GM12878 (cell line): ENCODE results near the gene OR11H6. TPM values are rescaled to one million over a fixed set of nuclear protein-coding genes. Genes with fewer than 3 reads are reported as not detected.
"Not testable (repeated sequence)": the region's sequence is repeated elsewhere in the genome, so short reads cannot be mapped to it uniquely, and the experiment has no call there.

Experiments
- ATAC-seq: fragments of 200-7000 bp; cut with Tn5 transposase; 3 replicates; pipeline ENCODE4 v1.9.1; 2020; ENCODE audit warnings: mild to moderate bottlenecking, moderate library complexity
- BruUV-seq: library from RNA; stranded (reverse); fragments of 400-500 nt; replicated peaks from 2 replicates; lab custom pipeline; 2021; lab: Mats Ljungman, UMichigan
- CTCF ChIA-PET: fragments of 300-600 bp; sonication (Branson Sonifier 250); formaldehyde crosslinking; extraction: SDS; loops from one replicate; lab custom pipeline; 2021; ENCODE audit warnings: inconsistent platforms; lab: Yijun Ruan, JAX
- POLR2A ChIA-PET: fragments of 350-600 bp; formaldehyde crosslinking; extraction: SDS; loops from one replicate; lab custom pipeline; 2021; ENCODE audit warnings: inconsistent platforms; lab: Charles Lee
- RAD21 ChIA-PET: fragments of 300-600 bp; sonication (Branson Sonifier 250); formaldehyde crosslinking; loops from one replicate; lab custom pipeline; 2023; ENCODE audit warnings: antibody characterized with exemption; ENCODE audit not compliant: unreplicated experiment; lab: Charles Lee
- SMC1A ChIA-PET: fragments of 300-600 bp; sonication (Branson Sonifier 250); formaldehyde crosslinking; loops from one replicate; lab custom pipeline; 2023; ENCODE audit not compliant: unreplicated experiment, uncharacterized antibody; lab: Charles Lee
- DNase-seq: peaks from one replicate; pipeline ENCODE4 v3.0.0-alpha.2; 2011; ENCODE audit warnings: low read depth, low spot score
- FAIRE-seq: peaks from 3 replicates; lab custom pipeline; 2011; peaks lifted over from hg19 to GRCh38; lab: Jason Lieb, UNC
- H2AFZ ChIP-seq: 2 replicates; pipeline ENCODE4 v1.6.0; 2011; ENCODE audit warnings: low read depth, low read length, control low read depth; ENCODE audit not compliant: control insufficient read depth
- H3K27ac ChIP-seq: 2 replicates; pipeline ENCODE4 v1.5.1; 2011; ENCODE audit warnings: control low read depth; ENCODE audit not compliant: control insufficient read depth, insufficient read depth
- H3K27me3 ChIP-seq, 2 experiments: replicated peaks in 1 of 2; 2 replicates each; pipeline versions ENCODE4 v1.6.0 to v1.6.1; 2011; ENCODE audit warnings: low read length in 1 of 2; ENCODE audit not compliant: control insufficient read depth in 2 of 2, insufficient read depth in 2 of 2
- H3K36me3 ChIP-seq, 2 experiments: 2 replicates each; pipeline ENCODE4 v1.5.1; 2011; ENCODE audit warnings: low read length in 1 of 2; ENCODE audit not compliant: control insufficient read depth in 2 of 2, insufficient read depth in 2 of 2
- H3K4me1 ChIP-seq: 2 replicates; pipeline ENCODE4 v1.6.1; 2011; ENCODE audit warnings: mild to moderate bottlenecking, low read length, moderate library complexity, mixed read lengths; ENCODE audit not compliant: control insufficient read depth, insufficient read depth
- H3K4me2 ChIP-seq: 2 replicates; pipeline ENCODE4 v1.6.0; 2011; ENCODE audit warnings: control low read depth; ENCODE audit not compliant: control insufficient read depth, insufficient read depth
- H3K4me3 ChIP-seq: fragments of 200-600 bp; sonication (generic); 2 replicates; pipeline ENCODE4 v1.5.1; 2016
- H3K79me2 ChIP-seq: 2 replicates; pipeline ENCODE4 v1.6.0; 2011; ENCODE audit warnings: low read length; ENCODE audit not compliant: control insufficient read depth, insufficient read depth
- H3K9ac ChIP-seq: 2 replicates; pipeline ENCODE4 v1.8.0; 2011; ENCODE audit warnings: low read length, control low read depth, mixed read lengths; ENCODE audit not compliant: control insufficient read depth, insufficient read depth
- H3K9me3 ChIP-seq: replicated peaks from 3 replicates; pipeline ENCODE4 v1.5.1; 2011; ENCODE audit warnings: mild to moderate bottlenecking, low read length; ENCODE audit not compliant: control insufficient read depth, insufficient read depth
- H4K20me1 ChIP-seq: 2 replicates; pipeline ENCODE4 v1.6.0; 2011; ENCODE audit not compliant: control insufficient read depth, insufficient read depth
- ATF7 ChIP-seq: fragments of 450-650 bp; IDR thresholded peaks from 2 replicates; pipeline ENCODE4 v1.6.1; 2016; ENCODE audit warnings: low read depth, mild to moderate bottlenecking
- BCL11A ChIP-seq: IDR thresholded peaks from 2 replicates; pipeline ENCODE4 v1.6.1; 2011; ENCODE audit warnings: low read depth, low read length
- BHLHE40 ChIP-seq, 2 experiments: fragments of 450-650 bp in 1 of 2; IDR thresholded peaks; 2 replicates each; pipeline ENCODE4 v1.6.1; 2011 to 2017; ENCODE audit warnings: low read depth in 2 of 2, borderline replicate concordance in 1 of 2, improper control_type of control experiment in 1 of 2, low read length in 1 of 2, mild to moderate bottlenecking in 1 of 2
- DPF2 ChIP-seq: fragments of 450-650 bp; IDR thresholded peaks from 2 replicates; pipeline ENCODE4 v1.6.1; 2017; ENCODE audit warnings: mild to moderate bottlenecking
- ETV6 ChIP-seq, 2 experiments: fragments of 450-650 bp in 1 of 2; IDR thresholded peaks in 1 of 2; conservative IDR thresholded peaks in 1 of 2; 2 replicates each; pipeline ENCODE4 v1.6.1; 2014; ENCODE audit warnings: antibody characterized with exemption in 1 of 2, borderline replicate concordance in 1 of 2, low read depth in 1 of 2, mild to moderate bottlenecking in 1 of 2, moderate library complexity in 1 of 2
- IKZF1 ChIP-seq: fragments of 450-650 bp; conservative IDR thresholded peaks from 2 replicates; pipeline ENCODE4 v1.6.1; 2017; ENCODE audit warnings: antibody characterized with exemption, mild to moderate bottlenecking
- IKZF2 ChIP-seq, 2 experiments: fragments of 450-650 bp; IDR thresholded peaks; 2 replicates each; pipeline ENCODE4 v1.6.1; 2017; ENCODE audit warnings: mild to moderate bottlenecking in 2 of 2, moderate library complexity in 2 of 2
- MEF2B ChIP-seq: fragments of 450-650 bp; IDR thresholded peaks from 2 replicates; pipeline ENCODE4 v1.6.1; 2018; ENCODE audit warnings: mild to moderate bottlenecking, moderate library complexity; ENCODE audit not compliant: partially characterized antibody, poor library complexity, severe bottlenecking
- MLLT1 ChIP-seq: fragments of 450-650 bp; IDR thresholded peaks from 2 replicates; pipeline ENCODE4 v1.6.1; 2016; ENCODE audit warnings: mild to moderate bottlenecking
- MTA2 ChIP-seq: fragments of 450-650 bp; IDR thresholded peaks from 2 replicates; pipeline ENCODE4 v1.6.1; 2016; ENCODE audit warnings: low read depth, mild to moderate bottlenecking, moderate library complexity
- NR2C2 ChIP-seq: IDR thresholded peaks from 2 replicates; pipeline ENCODE4 v1.6.1; 2011; ENCODE audit warnings: borderline replicate concordance, low read depth; ENCODE audit not compliant: control insufficient read depth, insufficient read length
- PKNOX1 ChIP-seq: fragments of 450-650 bp; IDR thresholded peaks from 2 replicates; pipeline ENCODE4 v1.6.1; 2016; ENCODE audit warnings: mild to moderate bottlenecking
- WGBS: methylation state at CpG from one replicate; pipeline ENCODE4 v1.1.6; 2016; ENCODE audit warnings: low lambda C conversion rate; ENCODE audit not compliant: insufficient replicate concordance, insufficient coverage; ENCODE audit errors: missing lambda C conversion rate; 5-methylcytosine and 5-hydroxymethylcytosine counted together
- in situ Hi-C: fragments of 300-500 bp; cut with MboI; formaldehyde crosslinking; loops from 9 replicates; pipeline ENCODE4 v1.14.3; 2018; ENCODE audit warnings: mixed read lengths
- intact Hi-C: fragments of 100-400 bp; cut with micrococcal nuclease; formaldehyde crosslinking; loops from one replicate; pipeline ENCODE4 v1.14.2; 2022; ENCODE audit not compliant: unreplicated experiment
- polyA plus RNA-seq, 11 experiments: library from polyadenylated mRNA; depleted of rRNA in 4 of 11; unstranded in 6 of 11; stranded (reverse) in 5 of 11; fragments of >200 nt; fragmentation: Nextera tagmentation in 4 of 11; fragmentation: Illumina TruSeq in 1 of 11; extraction: Ambion mirVana in 4 of 11; extraction: Trizol in 1 of 11; gene quantifications; 1 replicate in 1 of 11; 2 replicates in 10 of 11; pipeline versions ENCODE4 v1.2.1 to v1.2.3, GENCODE V29; 2011 to 2016; ENCODE audit warnings: inconsistent platforms in 2 of 11, missing spikeins in 2 of 11, low read depth in 1 of 11
- total RNA-seq, 4 experiments: library from RNA; depleted of rRNA in 3 of 4; stranded (reverse); fragments of >200 nt in 3 of 4; fragmentation: Illumina TruSeq in 1 of 4; extraction: Trizol in 1 of 4; gene quantifications; 2 replicates each; pipeline versions ENCODE4 v1.2.1 to v1.2.3, GENCODE V29; 2013 to 2021

OR11H6 gene
- total and polyA plus RNA-seq, 10 of the 15 experiments (the other 5 are each of a cell fraction or from before 2014, with no cell fraction given): not detected

GRCh38 chr14:20262642-20263128, 39.2 kb downstream of the OR11H6 start:
- Histone ChIP-seq H3K27ac (no peak overlapping the region), H3K36me3 (no peaks in the 10 kb centered on the region), H3K4me2 (no peak overlapping the region), H4K20me1 (no peaks in the 10 kb centered on the region), H3K79me2 (no peaks in the 10 kb centered on the region), H3K9me3 (no peaks in the 10 kb centered on the region), H3K4me1 (no peaks in the 10 kb centered on the region), H3K9ac (no peak overlapping the region), H2AFZ (no peak overlapping the region), H3K27me3 (no peaks in the 10 kb centered on the region), H3K4me3 (no peak overlapping the region)
- TF ChIP-seq ATF7 (0 out of 2 replicates have a peak, but pooled peaks have one; percentile 19), MEF2B (peak; percentile 88), MTA2 (peak; percentile 98), IKZF2 (IDR thresholded peaks at IDR 0.05) (peak; percentile 63 to 70; a peak in 3 of 4 replicates), IKZF1 (peak; percentile 78), DPF2 (peak; percentile 54; the same call in 1 of the 2 replicates), BHLHE40 (IDR thresholded peaks at IDR 0.05; ENCODE audit: borderline replicate concordance in 1 of 2, low read depth in 2 of 2, low read length in 1 of 2) (peak in 1 of 2 experiments; percentile 22; a peak in 1 of 4 replicates), ETV6 (conservative IDR thresholded peaks at IDR 0.05 in 1 of 2, IDR thresholded peaks at IDR 0.05 in 1 of 2; ENCODE audit: borderline replicate concordance in 1 of 2, low read depth in 1 of 2) (no peak), PKNOX1 (peak; percentile 28; the same call in 1 of the 2 replicates), BCL11A (peak; percentile 94; the same call in 1 of the 2 replicates), MLLT1 (no peak), NR2C2 (no peak)
- no TSS peak for BruUV-seq
- WGBS: 0% methylated on average over 3 of the region's 3 CpGs
- in situ Hi-C loops (no loop called here), intact Hi-C loops (no loop called here)
- RAD21 ChIA-PET: interaction anchor here (0.9 kb wide), 1 partner anchor 38 kb away, joined by 3 read pairs; no protein-coding TSS in a partner anchor
- SMC1A ChIA-PET: interaction anchor here (1.4 kb wide), 1 partner anchor 33 kb away, joined by 4 read pairs; no protein-coding TSS in a partner anchor
- CTCF ChIA-PET: no interaction called here
- POLR2A ChIA-PET: no interaction called here
- ATAC-seq: peak; percentile 97
- peak; percentile 43 for DNase-seq
- FAIRE-seq: no peak

GRCh38 chr14:20264361-20264760, 40.9 kb downstream of the OR11H6 start:
- SMC1A ChIA-PET, RAD21 ChIA-PET, FAIRE-seq, H2AFZ ChIP-seq, POLR2A ChIA-PET, H3K9ac ChIP-seq, BruUV-seq, H3K4me1 ChIP-seq, in situ Hi-C loops, intact Hi-C loops, ATAC-seq, CTCF ChIA-PET, H3K4me2 ChIP-seq, H3K9me3 ChIP-seq, H3K79me2 ChIP-seq, H3K27me3 ChIP-seq, H4K20me1 ChIP-seq, DNase-seq, H3K36me3 ChIP-seq, H3K27ac ChIP-seq, H3K4me3 ChIP-seq: not testable (repeated sequence)
- 55% methylated on average over 5 of the region's 5 CpGs for WGBS
